ENCODE results near the gene NDUFA8.

DNA sequence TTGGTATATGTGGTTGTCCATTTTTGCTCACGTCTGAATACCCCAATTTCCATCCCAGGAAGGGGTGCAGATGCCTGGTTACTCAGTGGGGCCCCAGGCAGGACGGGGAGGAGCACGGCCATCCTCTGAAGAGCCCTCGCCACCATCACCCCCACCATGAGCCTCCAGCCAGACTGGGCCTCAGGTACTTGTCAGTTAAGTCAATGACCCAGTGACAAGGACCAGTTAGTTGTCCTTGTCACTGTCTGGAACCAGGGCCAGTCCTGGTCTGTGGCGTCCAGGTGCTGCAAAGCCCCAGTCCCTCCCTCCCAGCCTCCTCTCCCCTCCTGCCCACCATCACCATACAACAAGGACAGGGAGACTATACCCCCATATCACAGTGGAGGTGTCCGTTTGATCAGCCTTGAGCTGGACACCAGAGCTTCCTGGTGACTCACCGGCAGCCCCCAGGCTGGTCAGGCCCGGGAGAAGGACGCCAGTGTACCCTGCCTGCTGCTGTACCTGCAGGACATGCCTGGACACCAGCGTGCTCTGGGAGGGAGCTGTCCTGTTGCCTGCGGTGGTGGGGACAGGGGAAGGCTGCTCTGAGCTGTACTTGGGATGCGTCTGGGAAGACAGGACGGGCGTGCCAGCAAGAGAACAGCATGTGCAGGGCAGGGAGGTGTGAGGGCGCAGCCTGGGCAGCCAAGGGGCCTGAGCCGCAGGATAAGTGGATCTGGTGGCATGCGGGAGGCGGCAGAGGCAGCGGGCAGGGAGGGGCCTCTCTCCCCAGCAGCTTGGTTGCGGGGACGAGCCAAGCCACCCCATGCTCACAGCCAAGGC lies 33.9 kb downstream of the NDUFA8 start:
- TF ChIP-seq, protein P1, sequence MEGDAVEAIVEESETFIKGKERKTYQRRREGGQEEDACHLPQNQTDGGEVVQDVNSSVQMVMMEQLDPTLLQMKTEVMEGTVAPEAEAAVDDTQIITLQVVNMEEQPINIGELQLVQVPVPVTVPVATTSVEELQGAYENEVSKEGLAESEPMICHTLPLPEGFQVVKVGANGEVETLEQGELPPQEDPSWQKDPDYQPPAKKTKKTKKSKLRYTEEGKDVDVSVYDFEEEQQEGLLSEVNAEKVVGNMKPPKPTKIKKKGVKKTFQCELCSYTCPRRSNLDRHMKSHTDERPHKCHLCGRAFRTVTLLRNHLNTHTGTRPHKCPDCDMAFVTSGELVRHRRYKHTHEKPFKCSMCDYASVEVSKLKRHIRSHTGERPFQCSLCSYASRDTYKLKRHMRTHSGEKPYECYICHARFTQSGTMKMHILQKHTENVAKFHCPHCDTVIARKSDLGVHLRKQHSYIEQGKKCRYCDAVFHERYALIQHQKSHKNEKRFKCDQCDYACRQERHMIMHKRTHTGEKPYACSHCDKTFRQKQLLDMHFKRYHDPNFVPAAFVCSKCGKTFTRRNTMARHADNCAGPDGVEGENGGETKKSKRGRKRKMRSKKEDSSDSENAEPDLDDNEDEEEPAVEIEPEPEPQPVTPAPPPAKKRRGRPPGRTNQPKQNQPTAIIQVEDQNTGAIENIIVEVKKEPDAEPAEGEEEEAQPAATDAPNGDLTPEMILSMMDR (conservative IDR thresholded peaks at IDR 0.05; ENCODE audit: low read depth in 2 of 2), result no peak
- no peak for TF ChIP-seq JUNB (IDR thresholded peaks at IDR 0.05; ENCODE audit: unreplicated experiment)
- no peak for TF ChIP-seq EZH2phosphoT487 (IDR thresholded peaks at IDR 0.05; ENCODE audit: unreplicated experiment)
- no peak for TF ChIP-seq POLR2AphosphoS5 (IDR thresholded peaks at IDR 0.05; ENCODE audit: low read depth)
- TF ChIP-seq EZH2 (IDR thresholded peaks at IDR 0.05; ENCODE audit: low read depth, unreplicated experiment), result no peak
- TF ChIP-seq ZNF331 (CRISPR knock-in tag; IDR thresholded peaks at IDR 0.05; ENCODE audit: low read depth), result no peak
- TF ChIP-seq, protein P2, sequence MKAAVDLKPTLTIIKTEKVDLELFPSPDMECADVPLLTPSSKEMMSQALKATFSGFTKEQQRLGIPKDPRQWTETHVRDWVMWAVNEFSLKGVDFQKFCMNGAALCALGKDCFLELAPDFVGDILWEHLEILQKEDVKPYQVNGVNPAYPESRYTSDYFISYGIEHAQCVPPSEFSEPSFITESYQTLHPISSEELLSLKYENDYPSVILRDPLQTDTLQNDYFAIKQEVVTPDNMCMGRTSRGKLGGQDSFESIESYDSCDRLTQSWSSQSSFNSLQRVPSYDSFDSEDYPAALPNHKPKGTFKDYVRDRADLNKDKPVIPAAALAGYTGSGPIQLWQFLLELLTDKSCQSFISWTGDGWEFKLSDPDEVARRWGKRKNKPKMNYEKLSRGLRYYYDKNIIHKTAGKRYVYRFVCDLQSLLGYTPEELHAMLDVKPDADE (IDR thresholded peaks at IDR 0.05), result no peak
- no peak for TF ChIP-seq STAT1 (IDR thresholded peaks at IDR 0.05; ENCODE audit: unreplicated experiment)
- TF ChIP-seq, protein P3, sequence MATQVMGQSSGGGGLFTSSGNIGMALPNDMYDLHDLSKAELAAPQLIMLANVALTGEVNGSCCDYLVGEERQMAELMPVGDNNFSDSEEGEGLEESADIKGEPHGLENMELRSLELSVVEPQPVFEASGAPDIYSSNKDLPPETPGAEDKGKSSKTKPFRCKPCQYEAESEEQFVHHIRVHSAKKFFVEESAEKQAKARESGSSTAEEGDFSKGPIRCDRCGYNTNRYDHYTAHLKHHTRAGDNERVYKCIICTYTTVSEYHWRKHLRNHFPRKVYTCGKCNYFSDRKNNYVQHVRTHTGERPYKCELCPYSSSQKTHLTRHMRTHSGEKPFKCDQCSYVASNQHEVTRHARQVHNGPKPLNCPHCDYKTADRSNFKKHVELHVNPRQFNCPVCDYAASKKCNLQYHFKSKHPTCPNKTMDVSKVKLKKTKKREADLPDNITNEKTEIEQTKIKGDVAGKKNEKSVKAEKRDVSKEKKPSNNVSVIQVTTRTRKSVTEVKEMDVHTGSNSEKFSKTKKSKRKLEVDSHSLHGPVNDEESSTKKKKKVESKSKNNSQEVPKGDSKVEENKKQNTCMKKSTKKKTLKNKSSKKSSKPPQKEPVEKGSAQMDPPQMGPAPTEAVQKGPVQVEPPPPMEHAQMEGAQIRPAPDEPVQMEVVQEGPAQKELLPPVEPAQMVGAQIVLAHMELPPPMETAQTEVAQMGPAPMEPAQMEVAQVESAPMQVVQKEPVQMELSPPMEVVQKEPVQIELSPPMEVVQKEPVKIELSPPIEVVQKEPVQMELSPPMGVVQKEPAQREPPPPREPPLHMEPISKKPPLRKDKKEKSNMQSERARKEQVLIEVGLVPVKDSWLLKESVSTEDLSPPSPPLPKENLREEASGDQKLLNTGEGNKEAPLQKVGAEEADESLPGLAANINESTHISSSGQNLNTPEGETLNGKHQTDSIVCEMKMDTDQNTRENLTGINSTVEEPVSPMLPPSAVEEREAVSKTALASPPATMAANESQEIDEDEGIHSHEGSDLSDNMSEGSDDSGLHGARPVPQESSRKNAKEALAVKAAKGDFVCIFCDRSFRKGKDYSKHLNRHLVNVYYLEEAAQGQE (IDR thresholded peaks at IDR 0.05; ENCODE audit: unreplicated experiment), result no peak
- TF ChIP-seq CREB1 (CRISPR knock-in tag; IDR thresholded peaks at IDR 0.05; ENCODE audit: low read depth), result no peak
- TF ChIP-seq ZNF114 (CRISPR knock-in tag; IDR thresholded peaks at IDR 0.05), result no peak
- TF ChIP-seq, protein P4, sequence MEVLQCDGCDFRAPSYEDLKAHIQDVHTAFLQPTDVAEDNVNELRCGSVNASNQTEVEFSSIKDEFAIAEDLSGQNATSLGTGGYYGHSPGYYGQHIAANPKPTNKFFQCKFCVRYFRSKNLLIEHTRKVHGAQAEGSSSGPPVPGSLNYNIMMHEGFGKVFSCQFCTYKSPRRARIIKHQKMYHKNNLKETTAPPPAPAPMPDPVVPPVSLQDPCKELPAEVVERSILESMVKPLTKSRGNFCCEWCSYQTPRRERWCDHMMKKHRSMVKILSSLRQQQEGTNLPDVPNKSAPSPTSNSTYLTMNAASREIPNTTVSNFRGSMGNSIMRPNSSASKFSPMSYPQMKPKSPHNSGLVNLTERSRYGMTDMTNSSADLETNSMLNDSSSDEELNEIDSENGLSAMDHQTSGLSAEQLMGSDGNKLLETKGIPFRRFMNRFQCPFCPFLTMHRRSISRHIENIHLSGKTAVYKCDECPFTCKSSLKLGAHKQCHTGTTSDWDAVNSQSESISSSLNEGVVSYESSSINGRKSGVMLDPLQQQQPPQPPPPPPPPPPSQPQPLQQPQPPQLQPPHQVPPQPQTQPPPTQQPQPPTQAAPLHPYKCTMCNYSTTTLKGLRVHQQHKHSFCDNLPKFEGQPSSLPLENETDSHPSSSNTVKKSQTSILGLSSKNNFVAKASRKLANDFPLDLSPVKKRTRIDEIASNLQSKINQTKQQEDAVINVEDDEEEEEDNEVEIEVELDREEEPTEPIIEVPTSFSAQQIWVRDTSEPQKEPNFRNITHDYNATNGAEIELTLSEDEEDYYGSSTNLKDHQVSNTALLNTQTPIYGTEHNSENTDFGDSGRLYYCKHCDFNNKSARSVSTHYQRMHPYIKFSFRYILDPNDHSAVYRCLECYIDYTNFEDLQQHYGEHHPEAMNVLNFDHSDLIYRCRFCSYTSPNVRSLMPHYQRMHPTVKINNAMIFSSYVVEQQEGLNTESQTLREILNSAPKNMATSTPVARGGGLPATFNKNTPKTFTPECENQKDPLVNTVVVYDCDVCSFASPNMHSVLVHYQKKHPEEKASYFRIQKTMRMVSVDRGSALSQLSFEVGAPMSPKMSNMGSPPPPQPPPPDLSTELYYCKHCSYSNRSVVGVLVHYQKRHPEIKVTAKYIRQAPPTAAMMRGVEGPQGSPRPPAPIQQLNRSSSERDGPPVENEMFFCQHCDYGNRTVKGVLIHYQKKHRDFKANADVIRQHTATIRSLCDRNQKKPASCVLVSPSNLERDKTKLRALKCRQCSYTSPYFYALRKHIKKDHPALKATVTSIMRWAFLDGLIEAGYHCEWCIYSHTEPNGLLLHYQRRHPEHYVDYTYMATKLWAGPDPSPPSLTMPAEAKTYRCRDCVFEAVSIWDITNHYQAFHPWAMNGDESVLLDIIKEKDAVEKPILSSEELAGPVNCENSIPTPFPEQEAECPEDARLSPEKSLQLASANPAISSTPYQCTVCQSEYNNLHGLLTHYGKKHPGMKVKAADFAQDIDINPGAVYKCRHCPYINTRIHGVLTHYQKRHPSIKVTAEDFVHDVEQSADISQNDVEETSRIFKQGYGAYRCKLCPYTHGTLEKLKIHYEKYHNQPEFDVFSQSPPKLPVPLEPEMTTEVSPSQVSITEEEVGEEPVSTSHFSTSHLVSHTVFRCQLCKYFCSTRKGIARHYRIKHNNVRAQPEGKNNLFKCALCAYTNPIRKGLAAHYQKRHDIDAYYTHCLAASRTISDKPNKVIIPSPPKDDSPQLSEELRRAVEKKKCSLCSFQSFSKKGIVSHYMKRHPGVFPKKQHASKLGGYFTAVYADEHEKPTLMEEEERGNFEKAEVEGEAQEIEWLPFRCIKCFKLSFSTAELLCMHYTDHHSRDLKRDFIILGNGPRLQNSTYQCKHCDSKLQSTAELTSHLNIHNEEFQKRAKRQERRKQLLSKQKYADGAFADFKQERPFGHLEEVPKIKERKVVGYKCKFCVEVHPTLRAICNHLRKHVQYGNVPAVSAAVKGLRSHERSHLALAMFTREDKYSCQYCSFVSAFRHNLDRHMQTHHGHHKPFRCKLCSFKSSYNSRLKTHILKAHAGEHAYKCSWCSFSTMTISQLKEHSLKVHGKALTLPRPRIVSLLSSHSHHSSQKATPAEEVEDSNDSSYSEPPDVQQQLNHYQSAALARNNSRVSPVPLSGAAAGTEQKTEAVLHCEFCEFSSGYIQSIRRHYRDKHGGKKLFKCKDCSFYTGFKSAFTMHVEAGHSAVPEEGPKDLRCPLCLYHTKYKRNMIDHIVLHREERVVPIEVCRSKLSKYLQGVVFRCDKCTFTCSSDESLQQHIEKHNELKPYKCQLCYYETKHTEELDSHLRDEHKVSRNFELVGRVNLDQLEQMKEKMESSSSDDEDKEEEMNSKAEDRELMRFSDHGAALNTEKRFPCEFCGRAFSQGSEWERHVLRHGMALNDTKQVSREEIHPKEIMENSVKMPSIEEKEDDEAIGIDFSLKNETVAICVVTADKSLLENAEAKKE (CRISPR knock-in tag; IDR thresholded peaks at IDR 0.05), result no peak
- TF ChIP-seq NANOG (IDR thresholded peaks at IDR 0.05; ENCODE audit: borderline replicate concordance), result no peak

All from GM23338 (cell line).